ENCODE measurements around the gene CCL24.

DNA sequence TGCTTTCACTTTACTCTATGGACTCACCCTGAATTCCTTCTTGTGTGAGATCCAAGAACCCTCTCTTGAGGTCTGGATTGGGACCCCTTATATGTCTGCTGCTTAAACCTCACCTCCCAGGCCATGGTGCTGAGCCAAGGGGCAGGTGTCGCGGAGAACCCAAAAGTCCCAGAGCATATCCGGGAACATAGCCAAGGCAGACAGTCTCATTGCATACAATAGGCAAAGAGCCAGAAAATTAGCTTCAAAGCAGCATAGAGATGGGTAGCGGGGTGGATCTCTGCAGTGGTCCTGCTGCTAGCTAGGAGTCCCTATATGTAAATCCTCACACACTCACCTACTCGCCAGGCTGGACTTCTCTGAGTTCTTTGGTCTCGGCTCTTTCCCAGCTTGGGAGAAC, 5.5 kb downstream of the CCL24 start:
- TF ChIP-seq CREB5 (CRISPR knock-in tag; IDR thresholded peaks at IDR 0.05; ENCODE audit: low read depth) (no peak), ZFP30 (CRISPR knock-in tag; IDR thresholded peaks at IDR 0.05) (no peak), ARNTL (CRISPR knock-in tag; IDR thresholded peaks at IDR 0.05; ENCODE audit: borderline replicate concordance, low read depth) (no peak), ZC3H10 (CRISPR knock-in tag; IDR thresholded peaks at IDR 0.05) (no peak), ZNF70 (CRISPR knock-in tag; IDR thresholded peaks at IDR 0.05) (no peak), SNAI2 (CRISPR knock-in tag; IDR thresholded peaks at IDR 0.05) (no peak), PPARA (CRISPR knock-in tag; IDR thresholded peaks at IDR 0.05; ENCODE audit: borderline replicate concordance) (no peak)
- TF ChIP-seq, protein P1, sequence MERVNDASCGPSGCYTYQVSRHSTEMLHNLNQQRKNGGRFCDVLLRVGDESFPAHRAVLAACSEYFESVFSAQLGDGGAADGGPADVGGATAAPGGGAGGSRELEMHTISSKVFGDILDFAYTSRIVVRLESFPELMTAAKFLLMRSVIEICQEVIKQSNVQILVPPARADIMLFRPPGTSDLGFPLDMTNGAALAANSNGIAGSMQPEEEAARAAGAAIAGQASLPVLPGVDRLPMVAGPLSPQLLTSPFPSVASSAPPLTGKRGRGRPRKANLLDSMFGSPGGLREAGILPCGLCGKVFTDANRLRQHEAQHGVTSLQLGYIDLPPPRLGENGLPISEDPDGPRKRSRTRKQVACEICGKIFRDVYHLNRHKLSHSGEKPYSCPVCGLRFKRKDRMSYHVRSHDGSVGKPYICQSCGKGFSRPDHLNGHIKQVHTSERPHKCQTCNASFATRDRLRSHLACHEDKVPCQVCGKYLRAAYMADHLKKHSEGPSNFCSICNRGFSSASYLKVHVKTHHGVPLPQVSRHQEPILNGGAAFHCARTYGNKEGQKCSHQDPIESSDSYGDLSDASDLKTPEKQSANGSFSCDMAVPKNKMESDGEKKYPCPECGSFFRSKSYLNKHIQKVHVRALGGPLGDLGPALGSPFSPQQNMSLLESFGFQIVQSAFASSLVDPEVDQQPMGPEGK (CRISPR knock-in tag; IDR thresholded peaks at IDR 0.05; ENCODE audit: borderline replicate concordance) = no peak
